Activated CD4-positive, CD25-positive, alpha-beta regulatory T cell treated with anti-CD3 and anti-CD28 coated beads, Interleukin-2, amount 50 U/mL, for 24 hours (primary cell): ENCODE data around the gene ENPEP.
A peak's percentile ranks its signal among the peaks of the same experiment; 100 is the strongest.
"Not testable (repeated sequence)": the region's sequence is repeated elsewhere in the genome, so short reads cannot be mapped to it uniquely, and the experiment has no call there.

ENCODE experiments used
- ATAC-seq, 2 donors: fragments of 150-1000 bp; cut with Tn5 transposase; one replicate each; pipeline ENCODE4 v1.10.0; 2021; ENCODE audit warnings: mild to moderate bottlenecking in 1 of 2, moderate library complexity in 1 of 2

Gene ENPEP

DNA sequence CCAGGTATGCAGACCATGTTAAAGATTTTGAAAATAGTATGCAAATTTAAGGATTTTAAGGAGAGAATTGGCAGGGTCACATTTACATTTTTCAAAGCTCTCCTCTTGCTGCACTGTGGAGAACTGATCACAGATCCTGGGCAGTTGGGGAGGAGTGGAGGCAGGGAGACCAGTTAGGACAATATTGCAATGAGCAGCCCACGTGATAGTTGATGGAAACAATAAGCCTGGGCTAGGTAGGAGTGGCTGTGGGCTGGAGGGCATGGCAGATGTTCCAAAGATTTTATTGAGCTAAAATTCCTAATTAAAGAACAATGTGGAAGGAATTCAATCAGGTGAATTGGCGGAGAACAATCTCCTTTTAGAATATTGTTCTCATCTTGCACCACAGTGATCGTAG is 50.6 kb downstream of the ENPEP start:
- no peak for ATAC-seq

DNA sequence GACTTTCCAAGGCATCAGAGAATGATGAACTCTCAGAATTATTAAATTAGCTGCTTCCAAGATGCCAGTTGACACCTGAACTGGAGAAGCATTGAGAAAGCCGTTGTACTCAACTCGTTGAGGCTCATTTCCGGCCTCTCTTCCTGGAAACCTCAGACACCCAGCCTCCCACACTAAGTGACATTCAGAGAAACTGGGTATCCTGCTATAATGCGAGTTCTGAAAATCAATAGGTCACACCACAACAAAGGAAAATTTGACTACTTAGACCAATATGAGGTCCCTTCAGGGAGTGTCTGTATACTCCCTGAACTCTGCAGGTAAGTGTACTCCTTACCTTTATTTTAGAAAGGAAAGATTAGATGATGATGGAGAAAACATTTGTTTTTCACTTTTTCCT is 51.2 kb downstream of the ENPEP start:
- peak; percentile 46 to 76 for ATAC-seq

- no peak for ATAC-seq
Measured at GRCh38 chr4:110532901-110533589, 57.1 kb downstream of the ENPEP start.

GRCh38 chr4:110533590-110533910 is 57.6 kb downstream of the ENPEP start:
- ATAC-seq, result no peak

GRCh38 chr4:110533940-110534339 is 58.0 kb downstream of the ENPEP start:
- no peak for ATAC-seq

DNA sequence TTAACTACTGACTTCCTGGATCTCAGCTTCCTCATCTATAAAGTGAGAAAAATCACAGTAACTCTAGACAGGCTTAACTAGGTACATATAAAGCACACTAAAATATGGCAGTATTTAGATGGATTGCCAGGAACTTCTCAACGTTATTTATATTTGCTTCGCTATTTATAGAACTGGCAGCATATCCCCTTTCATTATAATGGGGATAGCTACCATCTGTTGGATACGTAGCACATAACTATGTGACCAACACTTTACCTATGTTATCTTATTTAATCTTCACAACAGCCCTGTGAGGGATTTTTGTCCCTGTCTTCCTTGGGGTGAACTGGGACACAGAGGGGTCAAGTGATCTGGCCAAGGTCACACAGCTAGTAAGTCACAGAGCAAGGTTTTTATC is 64.6 kb downstream of the ENPEP start:
- no peak for ATAC-seq

- ATAC-seq, result no peak
Measured at GRCh38 chr4:110540982-110541451, 65.1 kb downstream of the ENPEP start.

- no peak for ATAC-seq
Measured at GRCh38 chr4:110543577-110543976, 67.6 kb downstream of the ENPEP start.

DNA sequence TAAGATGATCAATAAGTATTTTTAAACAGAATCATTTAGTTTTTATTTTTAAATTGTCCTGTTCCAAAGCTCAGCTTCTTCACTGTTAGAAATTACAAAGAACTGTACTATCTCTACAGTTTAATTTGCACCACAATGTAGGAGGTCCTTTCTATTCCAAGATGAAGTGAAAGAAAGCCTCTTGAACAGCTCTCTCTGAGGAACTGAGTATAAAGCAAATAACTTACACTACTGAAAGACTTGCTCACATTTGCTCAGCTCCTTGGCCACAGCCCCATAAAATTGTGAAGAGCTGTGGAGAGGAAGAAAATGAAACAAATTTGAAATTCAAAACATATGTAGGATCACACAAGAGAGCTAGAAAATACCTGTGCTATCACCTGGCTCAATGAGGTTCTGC is 68.6 kb downstream of the ENPEP start:
- ATAC-seq, result no peak

GRCh38 chr4:110550260-110550659 is 74.3 kb downstream of the ENPEP start:
- ATAC-seq, result no peak

DNA sequence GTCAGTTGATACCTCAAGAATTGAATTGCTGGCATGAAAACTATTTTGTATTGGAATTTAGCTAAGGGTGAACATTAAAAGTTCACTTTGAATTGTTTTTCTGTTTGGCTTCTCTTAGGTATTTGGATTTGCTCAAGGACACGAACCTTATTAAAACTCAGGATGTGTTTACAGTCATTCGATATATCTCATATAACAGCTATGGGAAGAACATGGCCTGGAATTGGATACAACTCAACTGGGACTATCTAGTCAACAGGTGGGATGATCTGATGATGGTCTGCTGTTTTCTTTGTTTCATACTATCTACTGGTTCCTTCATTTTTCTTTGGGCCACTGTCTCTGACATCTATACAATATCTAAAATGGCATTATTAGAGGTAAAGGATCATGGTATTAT is 77.2 kb downstream of the ENPEP start:
- ATAC-seq, result no peak

DNA sequence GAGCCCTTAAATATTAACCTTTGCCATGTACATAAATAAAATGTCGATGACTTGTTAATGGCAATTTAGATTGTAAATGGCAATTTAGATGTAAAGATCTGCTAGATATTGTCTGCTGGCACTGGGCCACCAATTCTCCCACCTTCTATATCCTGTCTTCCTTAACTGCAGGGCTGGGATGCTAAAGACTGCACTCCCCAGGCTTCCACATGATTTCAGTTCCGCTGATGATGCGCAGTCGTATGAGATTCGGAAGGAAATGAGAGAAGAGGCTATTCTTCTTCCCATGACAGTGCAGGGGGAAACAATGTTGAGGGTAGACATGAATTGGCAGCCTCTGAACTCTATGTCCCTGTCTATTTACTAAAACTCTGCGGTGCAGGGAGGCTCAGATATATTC is 91.3 kb downstream of the ENPEP start:
- no peak for ATAC-seq

DNA sequence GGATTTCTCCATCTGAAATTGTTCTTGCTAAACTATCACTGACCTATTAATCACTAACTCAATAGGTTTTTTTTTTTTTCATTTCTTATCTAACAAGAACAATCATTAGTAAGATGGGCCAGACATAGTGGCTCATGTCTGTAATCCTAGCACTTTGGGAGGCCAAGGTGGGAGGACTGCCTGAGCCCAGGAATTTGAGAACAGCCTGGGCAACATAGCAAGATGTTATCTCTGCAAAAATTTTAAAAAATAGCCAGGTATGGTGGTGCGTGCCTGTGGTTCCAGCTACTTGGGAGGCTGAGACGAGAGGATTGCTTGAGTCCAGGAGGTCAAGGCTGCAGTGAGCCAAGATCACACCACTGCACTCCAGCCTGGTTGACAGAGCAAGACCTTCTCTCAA is 100.7 kb downstream of the ENPEP start:
- not testable (repeated sequence) for ATAC-seq

- ATAC-seq, result no peak
Measured at GRCh38 chr4:110586131-110586850, 110.3 kb downstream of the ENPEP start.

DNA sequence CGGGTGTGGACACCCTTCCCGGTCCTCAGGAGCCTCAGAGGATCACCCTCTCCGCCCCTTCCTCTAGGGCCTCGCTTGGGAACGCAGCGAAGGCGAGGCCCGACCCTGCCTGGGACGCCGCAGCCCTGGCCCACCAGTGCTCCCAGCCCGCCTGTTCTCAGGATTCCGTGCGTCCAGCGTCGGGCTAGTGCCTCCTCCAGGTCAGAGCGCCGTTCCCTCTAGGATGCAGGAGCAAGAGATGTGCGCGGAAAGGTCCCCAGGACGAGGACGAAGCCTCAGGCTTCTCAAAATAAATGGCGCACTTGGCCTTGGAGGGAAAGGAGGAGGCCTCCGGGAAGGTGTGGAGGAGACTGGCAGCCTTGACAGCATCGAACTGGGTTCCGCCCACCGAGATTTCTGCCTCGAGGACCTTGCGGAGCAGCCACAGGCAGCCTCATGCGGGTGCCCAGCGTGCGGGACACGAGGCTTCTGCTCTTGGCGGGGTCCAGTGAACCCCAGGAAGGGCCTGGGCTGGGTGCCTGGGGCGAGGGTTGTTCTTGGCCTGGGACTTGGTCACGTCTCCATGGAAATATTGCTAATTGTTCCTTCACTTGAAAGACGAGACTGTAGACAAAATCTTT is 111.8 kb downstream of the ENPEP start:
- ATAC-seq, result no peak

GRCh38 chr4:110589297-110589696 is 113.3 kb downstream of the ENPEP start:
- ATAC-seq, result no peak

- no peak for ATAC-seq
Measured at GRCh38 chr4:110595583-110595982, 119.6 kb downstream of the ENPEP start.

DNA sequence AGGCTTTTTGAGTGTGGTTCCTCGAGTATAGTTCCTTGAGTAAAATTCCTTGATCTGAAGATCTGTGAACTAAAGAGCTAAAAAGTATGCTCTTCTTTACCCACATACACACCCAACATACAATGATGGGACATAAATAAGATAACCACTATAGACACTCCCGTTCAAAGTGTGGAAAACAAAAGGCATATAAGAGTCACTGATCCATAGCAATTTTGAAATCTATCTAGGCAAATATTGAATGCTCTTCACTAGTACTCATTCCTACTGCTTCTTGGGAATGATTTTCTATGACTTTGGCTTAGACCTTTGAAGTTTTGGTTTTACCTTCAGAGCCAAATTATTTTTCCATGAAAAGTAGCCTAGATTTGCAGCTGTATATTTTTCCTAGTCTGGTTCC is 120.5 kb downstream of the ENPEP start:
- ATAC-seq, result no peak

GRCh38 chr4:110597582-110597981 is 121.6 kb downstream of the ENPEP start:
- no peak for ATAC-seq

DNA sequence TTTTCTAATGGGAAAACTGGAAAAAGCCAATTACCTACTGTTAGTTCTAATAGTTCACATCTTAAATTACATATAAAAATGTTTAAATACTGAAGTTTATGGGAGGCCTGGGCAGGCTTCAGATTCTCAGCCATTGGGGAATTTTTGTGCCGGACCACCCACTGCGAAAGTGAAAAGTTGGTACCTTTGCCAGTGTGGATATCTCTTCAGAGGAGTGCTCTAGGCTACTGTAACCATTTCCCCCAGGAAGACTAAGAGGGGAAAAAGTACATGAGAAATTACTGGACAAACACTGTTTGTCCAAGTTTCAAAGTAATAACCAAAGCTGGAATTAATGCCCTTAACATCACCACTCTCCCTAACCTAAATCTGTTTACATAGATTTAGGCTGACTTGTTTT is 126.1 kb downstream of the ENPEP start:
- ATAC-seq, result no peak

GRCh38 chr4:110605077-110605476 is 129.1 kb downstream of the ENPEP start:
- ATAC-seq, result no peak

DNA sequence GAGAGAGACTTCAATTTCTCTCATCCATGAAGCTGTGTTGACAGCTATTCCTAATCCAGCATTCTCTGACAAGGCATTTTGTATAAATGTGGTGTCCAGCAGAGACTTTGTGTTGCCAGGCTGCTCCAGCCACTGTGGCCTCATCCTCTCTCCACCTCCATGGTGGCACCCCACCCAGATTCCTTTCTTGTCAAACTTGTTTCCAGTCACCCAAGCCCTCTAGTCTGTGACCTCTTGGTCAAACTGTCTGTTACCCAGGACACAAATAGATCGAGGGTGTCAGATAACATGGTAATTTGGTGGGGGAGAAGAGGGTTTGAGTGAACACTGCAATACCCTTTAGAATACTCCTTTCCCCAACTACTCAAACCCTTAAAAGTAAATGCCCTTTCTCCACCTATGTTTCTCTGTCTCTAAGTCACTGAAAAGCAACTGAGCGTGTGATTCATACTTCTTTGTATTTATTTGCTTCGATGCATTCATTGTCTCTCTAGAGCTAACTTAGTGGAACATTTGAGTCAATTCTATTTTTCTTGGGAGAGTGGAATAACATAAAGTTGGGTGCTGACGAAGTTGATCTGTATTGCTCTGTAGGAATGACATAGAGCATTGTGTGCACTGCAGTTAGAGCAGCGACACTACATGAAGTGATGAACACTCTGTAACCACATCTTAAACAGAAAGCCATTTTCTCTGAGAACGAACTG is 133.2 kb downstream of the ENPEP start:
- no peak for ATAC-seq

- no peak for ATAC-seq
Measured at GRCh38 chr4:110610620-110610939, 134.6 kb downstream of the ENPEP start.
